NT2/D1 (cell line): Measurements from ENCODE around the gene DOCK7.
"Not testable (repeated sequence)": the region's sequence is repeated elsewhere in the genome, so short reads cannot be mapped to it uniquely, and the experiment has no call there.

Experiments
- SUZ12 ChIP-seq: IDR thresholded peaks from 2 replicates; pipeline ENCODE4 v1.6.1; 2011; ENCODE audit not compliant: insufficient read length, insufficient read depth; ENCODE audit errors: extremely low read depth
- YY1 ChIP-seq: IDR thresholded peaks from 2 replicates; pipeline ENCODE4 v1.6.1; 2011; ENCODE audit not compliant: insufficient read length, insufficient read depth
- ZNF274 ChIP-seq: IDR thresholded peaks from 2 replicates; pipeline ENCODE4 v1.6.1; 2011; ENCODE audit warnings: mild to moderate bottlenecking, low read depth, low read length

DNA sequence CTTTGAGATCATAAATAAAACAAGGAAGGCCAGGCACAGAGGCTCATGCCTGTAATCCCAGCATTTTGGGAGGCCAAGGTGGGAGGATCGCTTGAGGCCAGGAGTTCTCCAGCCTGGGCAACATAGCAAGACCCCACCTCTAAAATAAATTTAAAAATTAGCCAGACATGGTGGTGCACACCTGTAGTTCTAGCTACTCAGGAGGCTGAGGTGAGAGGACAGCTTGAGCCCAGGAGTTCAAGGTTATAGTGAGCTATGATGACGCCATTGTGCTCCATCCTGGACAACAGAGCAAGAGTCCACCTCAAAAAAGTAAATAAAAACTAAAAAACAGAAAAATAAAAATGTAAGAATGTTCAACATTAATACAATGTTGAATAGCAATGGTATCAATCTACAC is 10.4 kb downstream of the DOCK7 start:
- not testable (repeated sequence) for TF ChIP-seq ZNF274, YY1, SUZ12
